A673 (cell line): ENCODE data around the gene TBC1D5. TPM values are rescaled to one million over a fixed set of nuclear protein-coding genes. Genes with fewer than 3 reads are reported as not detected.

Experiments
- BruUV-seq: library from RNA; stranded (reverse); fragments of 400-500 nt; replicated peaks from 2 replicates; lab custom pipeline; 2021; lab: Mats Ljungman, UMichigan
- CTCF ChIA-PET: fragments of 300-600 bp; sonication (Branson Sonifier 250); formaldehyde crosslinking; loops from one replicate; lab custom pipeline; 2022; ENCODE audit warnings: antibody characterized with exemption; lab: Charles Lee
- POLR2A ChIA-PET: fragments of 300-600 bp; sonication (Branson Sonifier 250); formaldehyde crosslinking; loops from one replicate; lab custom pipeline; 2022; ENCODE audit warnings: antibody characterized with exemption; ENCODE audit not compliant: low non-redundant PET; lab: Charles Lee
- DNase-seq: peaks from one replicate; pipeline ENCODE4 v3.0.0-alpha.2; 2015; ENCODE audit warnings: low spot score
- H3K27ac ChIP-seq: fragments of 200-600 bp; sonication (generic); 2 replicates; pipeline ENCODE4 v1.5.1; 2016; ENCODE audit warnings: mixed run types, low read depth, mild to moderate bottlenecking, mixed read lengths, antibody characterized with exemption, low read length; ENCODE audit not compliant: poor library complexity, severe bottlenecking
- H3K27me3 ChIP-seq: fragments of 200-600 bp; sonication (generic); replicated peaks from 2 replicates; pipeline ENCODE4 v1.6.1; 2017; ENCODE audit warnings: mixed run types, low read depth, mild to moderate bottlenecking, mixed read lengths, antibody characterized with exemption, low read length; ENCODE audit not compliant: insufficient read depth, poor library complexity
- H3K36me3 ChIP-seq: fragments of 200-600 bp; sonication (generic); 2 replicates; pipeline ENCODE4 v1.6.1; 2016; ENCODE audit warnings: mixed run types, mild to moderate bottlenecking, mixed read lengths, antibody characterized with exemption, low read length; ENCODE audit not compliant: insufficient read depth, poor library complexity, severe bottlenecking
- H3K4me1 ChIP-seq: fragments of 200-600 bp; sonication (generic); 2 replicates; pipeline ENCODE4 v1.6.1; 2017; ENCODE audit warnings: mixed run types, mild to moderate bottlenecking, mixed read lengths, antibody characterized with exemption, low read length; ENCODE audit not compliant: insufficient read depth, poor library complexity, severe bottlenecking
- H3K4me3 ChIP-seq: fragments of 200-600 bp; sonication (generic); 2 replicates; pipeline ENCODE4 v1.5.1; 2016; ENCODE audit warnings: low read depth, mixed run types, mild to moderate bottlenecking, mixed read lengths, low read length; ENCODE audit not compliant: poor library complexity, severe bottlenecking
- H3K9me3 ChIP-seq: fragments of 200-600 bp; sonication (generic); 2 replicates; pipeline ENCODE4 v1.6.1; 2016; ENCODE audit warnings: mixed run types, low read depth, mild to moderate bottlenecking, mixed read lengths, antibody characterized with exemption, low read length; ENCODE audit not compliant: poor library complexity, severe bottlenecking
- CTCF ChIP-seq: fragments of 300-800, 200-600 bp; sonication (generic); conservative IDR thresholded peaks from 2 replicates; pipeline ENCODE4 v1.5.1; 2017; ENCODE audit warnings: low read depth, mild to moderate bottlenecking, antibody characterized with exemption, low read length, moderate library complexity, mixed read lengths
- EZH2 ChIP-seq: fragments of 200-600 bp; sonication (generic); IDR thresholded peaks from 2 replicates; pipeline ENCODE4 v1.6.1; 2017; ENCODE audit warnings: borderline replicate concordance, low read depth, mild to moderate bottlenecking, mixed read lengths, antibody characterized with exemption, low read length; ENCODE audit not compliant: poor library complexity, severe bottlenecking
- intact Hi-C: fragments of 100-400 bp; cut with micrococcal nuclease; formaldehyde crosslinking; loops from one replicate; pipeline ENCODE4 v1.10.0; 2022; ENCODE audit not compliant: unreplicated experiment
- total RNA-seq: library from RNA; stranded (reverse); gene quantifications from 2 replicates; pipeline ENCODE4 v1.2.3, GENCODE V29; 2021

Gene TBC1D5
- total RNA-seq, 1 experiment from 2014 or later = 40.7 TPM

- DNase-seq = no peak
- BruUV-seq = no TSS peak
- TF ChIP-seq EZH2 (no peak), CTCF (no peak)
- no peak overlapping the region for H3K4me3 ChIP-seq
- no peaks in the 10 kb centered on the region for H3K4me1 ChIP-seq
- no peaks in the 10 kb centered on the region for H3K36me3 ChIP-seq
- CTCF ChIA-PET = no interaction called here
- no peak overlapping the region for H3K27ac ChIP-seq
- intact Hi-C loops = no loop called here
- H3K9me3 ChIP-seq = no peaks in the 10 kb centered on the region
- POLR2A ChIA-PET = no interaction called here
- H3K27me3 ChIP-seq = no peaks in the 10 kb centered on the region
Measured at GRCh38 chr3:17158941-17159682, 583.3 kb downstream of the TBC1D5 start.

GRCh38 chr3:17157713-17158112 is 584.7 kb downstream of the TBC1D5 start:
- H3K4me3 ChIP-seq = no peak overlapping the region
- CTCF ChIA-PET = no interaction called here
- no peaks in the 10 kb centered on the region for H3K27me3 ChIP-seq
- TF ChIP-seq EZH2 (no peak), CTCF (no peak)
- no peaks in the 10 kb centered on the region for H3K36me3 ChIP-seq
- BruUV-seq = TSS peak; percentile 23
- H3K27ac ChIP-seq = no peak overlapping the region
- intact Hi-C loops = no loop called here
- POLR2A ChIA-PET = no interaction called here
- no peaks in the 10 kb centered on the region for H3K9me3 ChIP-seq
- no peak for DNase-seq
- no peaks in the 10 kb centered on the region for H3K4me1 ChIP-seq

- ChIA-PET POLR2A (no interaction called here), CTCF (no interaction called here)
- no peaks in the 10 kb centered on the region for H3K27me3 ChIP-seq
- no peak for DNase-seq
- no peaks in the 10 kb centered on the region for H3K36me3 ChIP-seq
- no peak overlapping the region for H3K4me3 ChIP-seq
- no peaks in the 10 kb centered on the region for H3K4me1 ChIP-seq
- no peaks in the 10 kb centered on the region for H3K9me3 ChIP-seq
- TF ChIP-seq EZH2 (no peak), CTCF (no peak)
- no TSS peak for BruUV-seq
- H3K27ac ChIP-seq = no peak overlapping the region
- intact Hi-C loops = no loop called here
Measured at GRCh38 chr3:17156864-17157263, 585.6 kb downstream of the TBC1D5 start.
